Testis (tissue), 2 donors: ENCODE measurements around the gene NELFCD.

ENCODE experiments used
- POLR2A ChIP-seq: fragments of 450-650 bp; IDR thresholded peaks from one replicate; pipeline ENCODE4 v1.6.1; 2017; ENCODE audit warnings: antibody characterized with exemption, mild to moderate bottlenecking, moderate library complexity
- TF ChIP-seq, protein P1 (sequence below), 3 experiments: fragments of 450-650 bp in 2 of 3; fragments of 200-600 bp in 1 of 3; sonication (generic) in 1 of 3; IDR thresholded peaks; one replicate each; pipeline ENCODE4 v1.5.1; 2016 to 2019; ENCODE audit warnings: antibody characterized with exemption in 3 of 3, mild to moderate bottlenecking in 2 of 3, moderate library complexity in 1 of 3

DNA sequence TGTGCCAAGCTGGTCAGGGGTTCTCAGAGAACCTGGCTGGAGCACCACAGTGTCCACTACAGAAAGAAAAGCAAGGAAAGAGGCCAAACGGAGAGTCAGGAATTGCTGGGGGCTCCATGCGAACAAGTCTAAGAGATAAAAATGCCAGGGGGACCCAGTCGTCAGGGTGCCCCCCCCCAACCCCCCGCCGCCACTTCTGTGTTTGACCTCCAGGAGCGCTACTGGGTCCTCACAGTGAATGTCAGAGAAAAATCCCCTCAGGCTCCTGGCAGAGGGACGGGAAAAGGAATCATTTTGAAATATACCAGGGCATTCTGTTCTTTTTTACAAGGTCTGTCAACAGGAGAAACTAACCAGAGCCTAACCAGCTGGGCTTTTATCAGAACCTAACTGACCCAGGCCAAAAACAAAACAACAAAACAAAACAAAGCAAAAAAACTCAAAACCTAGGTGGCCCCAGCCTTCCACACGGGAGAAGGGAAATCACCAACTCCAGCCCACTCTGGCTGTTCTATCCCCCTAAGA, 17.9 kb upstream of the NELFCD start:
- TF ChIP-seq, protein P1, sequence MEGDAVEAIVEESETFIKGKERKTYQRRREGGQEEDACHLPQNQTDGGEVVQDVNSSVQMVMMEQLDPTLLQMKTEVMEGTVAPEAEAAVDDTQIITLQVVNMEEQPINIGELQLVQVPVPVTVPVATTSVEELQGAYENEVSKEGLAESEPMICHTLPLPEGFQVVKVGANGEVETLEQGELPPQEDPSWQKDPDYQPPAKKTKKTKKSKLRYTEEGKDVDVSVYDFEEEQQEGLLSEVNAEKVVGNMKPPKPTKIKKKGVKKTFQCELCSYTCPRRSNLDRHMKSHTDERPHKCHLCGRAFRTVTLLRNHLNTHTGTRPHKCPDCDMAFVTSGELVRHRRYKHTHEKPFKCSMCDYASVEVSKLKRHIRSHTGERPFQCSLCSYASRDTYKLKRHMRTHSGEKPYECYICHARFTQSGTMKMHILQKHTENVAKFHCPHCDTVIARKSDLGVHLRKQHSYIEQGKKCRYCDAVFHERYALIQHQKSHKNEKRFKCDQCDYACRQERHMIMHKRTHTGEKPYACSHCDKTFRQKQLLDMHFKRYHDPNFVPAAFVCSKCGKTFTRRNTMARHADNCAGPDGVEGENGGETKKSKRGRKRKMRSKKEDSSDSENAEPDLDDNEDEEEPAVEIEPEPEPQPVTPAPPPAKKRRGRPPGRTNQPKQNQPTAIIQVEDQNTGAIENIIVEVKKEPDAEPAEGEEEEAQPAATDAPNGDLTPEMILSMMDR (IDR thresholded peaks at IDR 0.05): no peak
- TF ChIP-seq POLR2A: no peak
